NCI-H2171 treated with DMSO at 0.1 percent for 48 hours (cell line): ENCODE data around the gene PWWP2B.
"Not testable (repeated sequence)": the region's sequence is repeated elsewhere in the genome, so short reads cannot be mapped to it uniquely, and the experiment has no call there.

Experiments used
- DNase-seq: peaks from one replicate; lab custom pipeline; 2025; lab: John Stamatoyannopoulos, UW

Gene PWWP2B

GRCh38 chr10:132433671-132434340 lies 36.8 kb downstream of the PWWP2B start:
- DNase-seq, result no peak

- peak; percentile 37 for DNase-seq
Measured at GRCh38 chr10:132434405-132435005, 37.5 kb downstream of the PWWP2B start.

GRCh38 chr10:132435320-132435719 lies 38.3 kb downstream of the PWWP2B start:
- not testable (repeated sequence) for DNase-seq

- DNase-seq, result not testable (repeated sequence)
Measured at GRCh38 chr10:132436096-132436495, 39.1 kb downstream of the PWWP2B start.

- DNase-seq, result no peak
Measured at GRCh38 chr10:132436861-132437410, 39.9 kb downstream of the PWWP2B start.

GRCh38 chr10:132437541-132437950 lies 40.5 kb downstream of the PWWP2B start:
- no peak for DNase-seq

- no peak for DNase-seq
Measured at GRCh38 chr10:132438091-132439024, 41.4 kb downstream of the PWWP2B start.

- DNase-seq, result no peak
Measured at GRCh38 chr10:132439025-132439388, 42.0 kb downstream of the PWWP2B start.

- no peak for DNase-seq
Measured at GRCh38 chr10:132439424-132440163, 42.6 kb downstream of the PWWP2B start.

GRCh38 chr10:132440791-132441565 lies 44.0 kb downstream of the PWWP2B start:
- DNase-seq, result no peak

- no peak for DNase-seq
Measured at GRCh38 chr10:132441818-132442524, 45.0 kb downstream of the PWWP2B start.

- DNase-seq, result no peak
Measured at GRCh38 chr10:132442636-132443035, 45.6 kb downstream of the PWWP2B start.

- DNase-seq, result no peak
Measured at GRCh38 chr10:132443605-132443982, 46.6 kb downstream of the PWWP2B start.

GRCh38 chr10:132443983-132444876 lies 47.2 kb downstream of the PWWP2B start:
- DNase-seq, result peak; percentile 20

GRCh38 chr10:132444877-132445351 lies 47.9 kb downstream of the PWWP2B start:
- DNase-seq, result peak; percentile 2

GRCh38 chr10:132445516-132446194 lies 48.7 kb downstream of the PWWP2B start:
- DNase-seq, result no peak

GRCh38 chr10:132446195-132446581 lies 49.2 kb downstream of the PWWP2B start:
- DNase-seq, result no peak

- peak; percentile 3 for DNase-seq
Measured at GRCh38 chr10:132446661-132447445, 49.9 kb downstream of the PWWP2B start.
